ENCODE measurements around the gene PLXNB3.

PLXNB3 gene

DNA sequence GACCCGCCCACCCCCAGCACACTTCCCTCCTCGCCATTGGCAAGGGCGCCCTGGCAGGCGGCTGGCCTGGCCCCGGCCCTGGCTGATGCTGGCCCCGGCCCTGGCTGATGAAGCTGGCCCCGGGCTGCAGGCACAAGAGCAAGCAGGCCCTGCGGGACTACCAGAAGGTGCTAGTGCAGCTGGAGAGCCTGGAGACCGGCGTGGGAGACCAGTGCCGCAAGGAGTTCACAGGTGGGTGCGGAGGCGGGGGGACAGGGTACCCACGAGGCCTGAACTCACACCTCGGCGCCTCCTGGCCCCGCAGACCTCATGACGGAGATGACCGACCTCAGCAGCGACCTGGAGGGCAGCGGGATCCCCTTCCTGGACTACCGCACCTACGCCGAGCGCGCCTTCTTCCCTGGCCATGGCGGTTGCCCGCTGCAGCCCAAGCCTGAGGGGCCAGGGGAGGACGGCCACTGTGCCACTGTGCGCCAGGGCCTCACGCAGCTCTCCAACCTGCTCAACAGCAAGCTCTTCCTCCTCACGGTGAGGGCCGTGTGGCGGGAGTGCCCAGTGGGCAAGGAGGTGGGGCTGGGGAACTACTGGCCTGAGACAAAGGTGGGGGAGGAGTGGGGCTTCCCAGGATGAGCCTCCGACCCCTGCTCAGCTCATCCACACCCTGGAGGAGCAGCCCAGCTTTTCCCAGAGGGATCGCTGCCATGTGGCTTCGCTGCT lies 10.7 kb downstream of the PLXNB3 start:
- no peak for DNase-seq

DNA sequence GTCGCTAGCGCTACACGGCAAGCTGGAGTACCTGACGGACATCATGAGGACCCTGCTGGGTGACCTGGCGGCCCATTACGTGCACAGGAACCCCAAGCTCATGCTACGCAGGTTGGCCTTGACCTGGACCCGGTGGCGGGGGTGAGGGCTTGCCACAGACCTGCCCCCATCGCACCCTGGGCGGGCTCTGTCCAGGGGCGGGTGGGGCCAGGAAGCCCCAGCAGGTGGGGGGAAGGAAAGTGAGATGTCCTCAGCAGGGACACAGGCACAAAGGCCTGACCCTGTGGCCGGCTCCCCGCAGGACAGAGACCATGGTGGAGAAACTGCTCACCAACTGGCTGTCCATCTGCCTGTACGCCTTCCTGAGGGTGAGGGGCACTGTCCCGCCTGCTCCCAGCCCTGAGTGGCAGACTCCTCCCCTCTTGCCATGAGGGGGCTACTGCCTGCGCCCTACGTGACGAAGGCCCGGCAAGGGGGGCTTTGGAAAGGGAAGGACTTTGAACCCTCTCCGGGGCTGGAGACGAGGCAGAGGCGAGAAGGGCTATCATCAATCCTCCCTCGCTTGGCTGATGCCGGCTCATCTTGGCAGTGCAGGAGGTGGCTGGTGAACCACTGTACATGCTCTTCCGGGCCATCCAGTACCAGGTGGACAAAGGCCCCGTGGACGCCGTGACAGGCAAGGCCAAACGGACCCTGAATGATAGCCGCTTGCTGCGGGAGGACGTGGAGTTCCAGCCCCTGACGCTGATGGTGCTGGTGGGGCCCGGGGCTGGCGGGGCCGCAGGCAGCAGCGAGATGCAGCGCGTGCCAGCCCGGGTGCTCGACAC lies 11.5 kb downstream of the PLXNB3 start:
- no peak for DNase-seq

DNA sequence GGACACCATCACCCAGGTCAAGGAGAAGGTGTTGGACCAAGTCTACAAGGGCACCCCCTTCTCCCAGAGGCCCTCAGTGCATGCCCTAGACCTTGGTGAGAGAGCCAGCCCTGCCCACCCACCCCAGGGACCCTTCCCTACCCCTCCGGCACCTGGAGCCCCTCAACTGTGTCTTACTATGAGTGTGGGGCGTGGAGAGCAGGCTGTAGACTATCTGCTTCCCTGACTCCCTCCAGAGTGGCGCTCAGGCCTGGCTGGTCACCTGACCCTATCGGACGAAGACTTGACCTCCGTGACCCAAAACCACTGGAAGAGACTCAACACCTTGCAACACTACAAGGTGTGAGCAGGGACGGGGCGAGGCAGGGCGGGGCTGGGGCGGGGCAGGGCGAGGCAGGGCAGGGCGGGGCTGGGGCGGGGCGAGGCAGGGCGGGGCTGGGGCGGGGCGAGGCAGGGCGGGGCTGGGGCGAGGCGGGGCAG lies 12.1 kb downstream of the PLXNB3 start:
- no peak for DNase-seq

DNA sequence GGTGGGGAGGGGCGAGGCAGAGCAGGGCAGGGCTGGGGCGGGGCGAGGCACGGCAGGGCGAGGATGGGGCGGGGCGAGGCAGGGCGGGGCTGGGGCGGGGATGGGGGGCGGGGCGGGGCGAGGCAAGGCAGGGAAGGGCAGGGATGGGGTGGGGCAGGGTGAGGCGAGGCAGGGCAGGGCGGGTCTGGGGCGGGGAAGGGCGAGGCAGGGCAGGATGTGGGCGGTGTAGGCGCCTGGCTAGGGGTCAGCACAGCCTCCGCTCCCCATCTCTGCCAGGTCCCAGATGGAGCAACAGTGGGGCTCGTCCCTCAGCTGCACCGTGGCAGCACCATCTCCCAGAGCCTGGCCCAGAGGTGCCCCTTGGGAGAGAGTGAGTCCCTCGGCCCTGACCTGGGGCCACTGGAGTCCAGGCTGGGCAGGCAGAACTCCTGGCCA lies 12.6 kb downstream of the PLXNB3 start:
- no peak for DNase-seq

DNA sequence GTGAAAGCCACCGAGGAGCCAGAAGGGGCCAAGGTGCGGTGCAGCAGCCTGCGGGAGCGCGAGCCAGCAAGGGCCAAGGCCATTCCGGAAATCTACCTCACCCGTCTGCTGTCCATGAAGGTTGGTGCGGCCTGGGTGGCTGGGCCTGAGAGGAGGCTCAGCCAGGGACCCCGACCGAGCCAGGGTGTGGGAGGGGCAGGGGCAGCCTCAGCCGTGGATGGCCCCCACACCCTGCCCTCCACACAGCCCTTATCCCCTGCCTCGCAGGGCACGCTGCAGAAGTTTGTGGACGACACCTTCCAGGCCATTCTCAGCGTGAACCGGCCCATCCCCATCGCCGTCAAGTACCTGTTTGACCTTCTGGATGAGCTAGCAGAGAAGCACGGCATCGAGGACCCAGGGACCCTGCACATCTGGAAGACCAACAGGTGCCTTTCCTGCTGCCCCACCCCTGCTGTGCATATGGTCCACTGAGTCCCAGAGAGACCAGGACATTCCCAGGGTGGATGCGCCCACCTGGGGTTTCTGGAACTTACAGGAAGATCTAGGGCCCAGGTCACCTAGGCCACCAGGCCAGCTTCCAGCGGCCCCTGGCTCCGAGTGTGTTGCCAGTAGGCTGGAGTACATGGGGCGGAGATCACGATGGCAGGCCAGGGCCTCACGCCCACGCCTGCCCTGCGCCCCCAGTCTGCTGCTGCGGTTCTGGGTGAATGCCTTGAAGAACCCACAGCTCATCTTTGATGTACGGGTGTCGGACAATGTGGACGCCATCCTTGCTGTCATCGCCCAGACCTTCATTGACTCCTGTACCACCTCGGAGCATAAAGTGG lies 13.4 kb downstream of the PLXNB3 start:
- no peak for DNase-seq

DNA sequence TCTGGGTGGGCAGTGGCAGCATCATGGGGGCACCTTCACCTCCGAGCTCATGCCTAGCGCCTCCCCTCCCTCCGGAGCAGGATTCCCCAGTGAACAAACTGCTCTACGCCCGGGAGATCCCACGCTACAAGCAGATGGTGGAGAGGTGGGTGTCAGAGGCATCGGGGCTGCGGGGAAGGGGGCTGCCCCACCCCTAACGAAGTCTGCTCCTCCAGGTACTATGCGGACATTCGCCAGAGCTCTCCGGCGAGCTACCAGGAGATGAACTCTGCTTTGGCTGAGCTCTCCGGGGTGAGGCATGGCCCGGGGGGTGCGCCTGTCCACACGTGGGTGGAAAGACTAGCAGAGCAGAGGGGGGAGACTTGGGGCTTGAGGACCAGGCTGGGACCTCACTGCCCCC lies 14.1 kb downstream of the PLXNB3 start:
- DNase-seq: no peak

DNA sequence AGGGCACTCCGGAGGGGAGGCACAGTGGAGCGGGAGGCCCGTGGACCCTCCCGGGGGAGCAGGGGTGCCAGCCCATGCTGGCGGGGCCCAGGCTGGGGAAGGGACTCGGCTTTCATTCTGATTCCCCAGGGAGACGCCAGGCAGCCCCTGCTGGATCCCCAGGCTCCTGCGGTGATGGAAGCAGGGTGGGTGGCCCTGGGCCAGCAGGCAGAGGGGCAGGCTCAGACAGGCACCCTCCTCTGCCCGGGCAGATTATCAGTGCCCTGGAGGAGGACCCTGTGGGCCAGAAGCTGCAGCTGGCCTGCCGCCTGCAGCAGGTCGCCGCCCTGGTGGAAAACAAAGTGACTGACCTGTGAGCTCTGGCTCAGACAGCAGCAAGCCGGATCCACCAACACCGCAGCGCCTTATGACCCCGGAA lies 14.6 kb downstream of the PLXNB3 start:
- no peak for DNase-seq

DNA sequence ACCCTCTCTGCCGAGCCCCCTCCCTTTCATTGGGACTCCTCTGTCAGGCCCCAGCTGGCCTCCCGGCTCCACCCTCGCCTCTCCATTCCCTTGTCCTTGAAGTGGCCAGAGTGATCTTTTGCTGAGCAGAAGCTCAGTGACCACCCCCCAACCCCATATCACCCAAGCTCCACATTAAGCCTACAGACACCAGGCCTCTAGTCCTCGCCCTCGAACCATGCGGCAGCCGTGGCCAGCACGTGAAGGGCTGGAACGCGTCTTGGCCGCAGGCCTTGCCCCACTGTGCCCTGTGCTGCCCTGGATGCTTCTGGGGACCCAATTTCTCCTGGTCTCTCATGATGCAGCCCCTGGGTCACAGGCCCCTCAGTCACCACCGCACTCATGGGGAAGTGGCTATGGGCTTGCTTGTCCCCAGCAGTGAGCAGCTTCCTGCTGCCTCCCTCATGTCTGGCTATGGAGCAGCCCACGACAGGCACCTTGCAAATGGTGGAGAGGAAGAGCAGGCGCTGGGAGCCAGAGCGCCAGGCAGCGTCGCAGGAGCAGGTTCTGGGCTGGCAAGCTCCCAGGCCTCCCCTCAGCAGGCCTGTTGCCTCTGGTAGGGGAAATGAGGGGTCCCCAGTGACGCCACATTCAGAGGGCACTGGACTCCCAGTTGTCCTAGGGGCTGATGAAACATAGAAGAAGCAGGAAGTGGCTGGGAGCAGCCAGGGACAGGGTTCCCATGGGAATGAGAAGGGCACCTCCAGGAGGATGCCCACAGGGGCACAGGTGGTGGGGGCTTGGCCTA lies 16.0 kb downstream of the PLXNB3 start:
- DNase-seq: no peak

DNA sequence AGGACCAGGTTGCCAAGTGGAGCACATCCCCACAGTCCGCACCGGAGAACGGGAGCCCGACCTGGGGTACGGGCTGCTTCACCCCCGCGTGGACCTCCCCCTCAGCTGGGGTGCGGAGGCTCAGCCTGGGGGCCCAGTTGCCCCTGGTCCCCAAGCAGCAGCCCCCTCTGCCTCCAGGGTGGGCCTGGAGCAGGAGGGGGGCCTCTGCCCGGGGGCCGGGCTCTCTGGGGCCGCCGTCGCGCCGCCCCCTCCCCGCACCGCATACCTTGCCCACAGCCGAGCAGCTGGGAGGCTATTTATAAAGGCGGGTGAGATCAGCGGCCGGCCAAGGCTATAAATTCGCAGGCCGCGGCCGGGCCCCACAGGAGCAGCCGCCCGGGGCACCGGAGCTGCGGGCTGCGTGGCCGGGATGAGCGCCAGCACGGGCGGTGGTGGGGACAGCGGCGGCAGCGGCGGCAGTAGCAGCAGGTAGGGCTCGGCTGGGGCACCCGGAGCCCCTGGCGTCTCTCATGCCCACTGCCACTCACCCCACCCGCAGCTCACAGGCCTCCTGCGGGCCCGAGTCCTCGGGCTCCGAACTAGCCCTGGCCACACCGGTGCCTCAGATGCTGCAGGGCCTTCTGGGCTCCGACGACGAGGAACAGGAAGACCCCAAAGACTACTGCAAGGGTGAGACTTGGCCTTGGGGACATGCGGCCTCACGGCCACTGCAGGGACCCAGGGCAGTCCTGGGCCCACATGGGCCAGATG lies 16.8 kb downstream of the PLXNB3 start, which contains the start of gene SRPK3:
Gene SRPK3 (plus strand): TSS at position 364 of the 750 bp plus-strand sequence. CDS start 46 bp downstream, at position 410.
- DNase-seq: no peak

DNA sequence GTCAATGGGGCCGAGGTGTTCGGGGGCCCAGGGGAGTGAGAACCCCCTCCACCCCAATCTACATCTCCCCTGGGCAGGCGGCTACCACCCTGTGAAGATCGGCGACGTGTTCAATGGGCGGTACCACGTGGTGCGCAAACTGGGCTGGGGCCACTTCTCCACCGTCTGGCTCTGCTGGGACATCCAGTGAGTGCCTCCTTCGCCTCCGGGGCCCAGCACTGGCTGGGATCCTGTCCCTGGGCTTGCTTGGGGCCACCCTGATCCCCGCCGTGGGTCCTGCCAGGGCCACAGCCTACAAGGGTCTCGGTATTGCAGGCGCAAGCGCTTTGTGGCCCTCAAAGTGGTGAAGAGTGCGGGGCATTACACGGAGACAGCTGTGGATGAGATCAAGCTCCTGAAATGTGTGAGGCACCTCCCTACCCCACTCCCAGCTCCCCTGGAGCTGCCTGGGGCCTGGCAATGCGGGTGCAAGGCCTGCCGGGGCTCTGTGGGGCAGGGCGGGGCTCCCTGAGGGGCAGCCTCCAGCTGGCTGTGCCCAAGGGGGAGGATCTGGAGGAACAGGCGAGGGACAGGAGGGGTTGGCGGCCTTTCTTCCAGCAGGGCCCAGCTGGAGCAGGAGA lies 17.5 kb downstream of the PLXNB3 start:
- no peak for DNase-seq

DNA sequence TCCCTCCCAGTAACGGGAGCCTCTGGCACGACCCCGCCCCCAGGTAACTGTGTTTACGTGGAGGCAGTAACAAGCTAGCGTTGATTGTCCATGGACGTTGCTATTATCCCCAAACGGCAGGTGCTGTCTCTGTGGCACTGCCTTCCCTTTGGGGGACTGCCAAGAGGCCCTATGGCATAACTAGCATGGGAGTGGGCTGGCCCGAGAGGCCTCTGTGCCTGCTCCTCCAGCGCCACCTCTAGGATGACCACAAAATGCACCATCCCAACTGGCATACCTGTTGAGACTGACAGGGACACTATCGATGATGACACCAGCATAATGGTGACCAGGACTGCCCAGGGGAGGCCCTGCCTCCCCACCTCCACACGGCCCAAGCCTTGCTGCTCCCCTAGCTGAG lies 18.3 kb downstream of the PLXNB3 start:
- DNase-seq: no peak

DNA sequence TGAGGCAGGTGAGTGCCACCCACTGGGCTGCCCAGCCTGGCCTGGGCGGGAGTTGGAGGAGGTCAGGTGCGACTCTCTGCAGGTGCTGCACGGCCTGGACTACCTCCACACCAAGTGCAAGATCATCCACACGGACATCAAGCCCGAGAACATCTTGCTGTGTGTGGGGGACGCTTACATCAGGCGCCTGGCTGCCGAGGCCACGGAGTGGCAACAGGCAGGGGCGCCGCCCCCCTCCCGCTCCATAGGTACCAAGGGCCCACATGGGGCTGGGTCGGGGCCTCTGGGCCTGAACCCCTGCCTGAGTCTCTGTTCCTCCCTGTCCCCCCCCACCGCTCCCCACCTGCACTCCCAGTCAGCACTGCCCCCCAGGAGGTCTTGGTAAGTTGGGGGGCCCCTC lies 18.8 kb downstream of the PLXNB3 start:
- no peak for DNase-seq

DNA sequence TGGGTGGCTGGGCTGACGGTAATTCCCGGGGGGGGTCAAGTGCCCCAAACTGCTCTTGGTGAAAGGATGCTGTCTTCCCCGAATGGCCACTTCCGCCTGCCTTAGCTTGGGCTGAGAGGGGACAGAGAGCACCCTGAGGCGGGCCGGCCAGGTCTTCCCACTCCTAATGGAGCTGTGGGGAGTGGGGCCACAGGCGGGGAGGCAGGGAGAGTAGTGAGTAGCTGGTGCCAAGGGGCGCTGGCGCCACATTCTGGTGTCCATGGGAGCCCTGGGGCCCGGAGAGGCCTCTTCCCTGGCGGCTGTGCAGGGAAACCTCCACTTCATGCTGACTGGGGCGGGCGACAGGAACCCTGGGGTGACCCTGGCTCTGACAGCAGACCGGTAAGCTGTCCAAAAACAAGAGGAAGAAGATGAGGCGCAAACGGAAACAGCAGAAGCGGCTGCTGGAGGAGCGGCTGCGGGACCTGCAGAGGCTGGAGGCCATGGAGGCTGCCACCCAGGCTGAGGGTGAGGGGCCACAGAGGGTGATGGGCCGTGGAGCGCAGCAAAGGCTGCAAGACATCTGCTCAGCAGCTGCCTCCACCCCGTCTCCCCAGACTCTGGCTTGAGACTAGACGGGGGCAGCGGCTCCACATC lies 19.4 kb downstream of the PLXNB3 start:
- no peak for DNase-seq

DNA sequence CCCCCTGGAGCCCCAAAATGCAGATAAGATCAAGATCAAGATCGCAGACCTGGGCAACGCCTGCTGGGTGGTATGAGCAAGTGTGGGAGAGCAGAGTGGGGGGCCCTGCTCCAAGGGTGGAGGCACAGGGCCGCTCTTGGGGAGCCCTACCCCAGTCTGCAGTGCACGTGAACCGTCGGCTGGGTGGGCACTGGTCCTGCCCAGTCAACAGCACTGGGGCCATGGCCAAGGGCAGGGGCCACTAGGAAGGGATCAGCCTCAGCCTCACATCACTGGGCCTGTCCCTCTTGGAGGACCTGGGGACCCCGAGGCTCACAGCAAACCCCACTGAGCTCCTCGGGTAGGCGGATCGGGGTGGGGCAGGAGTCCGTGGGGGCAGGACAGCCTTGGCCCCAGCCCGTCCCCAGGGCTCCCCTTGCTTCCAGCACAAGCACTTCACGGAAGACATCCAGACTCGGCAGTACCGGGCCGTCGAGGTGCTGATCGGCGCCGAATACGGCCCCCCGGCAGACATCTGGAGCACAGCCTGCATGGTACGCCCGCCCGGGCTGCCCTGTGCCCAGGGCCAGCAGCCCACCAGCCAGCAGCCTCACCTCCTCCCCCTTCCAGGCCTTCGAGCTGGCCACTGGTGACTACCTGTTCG lies 20.4 kb downstream of the PLXNB3 start:
- DNase-seq: no peak

DNA sequence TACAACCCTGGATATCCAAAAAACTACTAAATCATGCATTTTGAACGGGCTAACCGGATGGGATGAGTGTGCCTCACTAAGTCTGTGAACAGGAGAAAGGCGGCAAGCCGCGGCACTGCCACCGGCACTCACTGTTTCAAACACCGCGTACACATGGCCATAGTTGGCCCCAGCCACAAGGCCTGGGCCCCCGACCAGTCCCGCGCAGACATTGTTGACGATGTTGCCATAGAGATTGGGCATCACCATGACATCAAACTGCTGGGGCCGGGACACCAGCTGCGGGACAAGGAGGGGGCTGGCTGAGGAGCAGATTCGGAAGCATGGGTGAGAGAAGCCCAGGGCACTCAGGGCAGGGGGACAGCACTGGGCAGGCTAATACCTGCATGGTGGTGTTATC lies 22.6 kb downstream of the PLXNB3 start:
- DNase-seq: no peak

DNA sequence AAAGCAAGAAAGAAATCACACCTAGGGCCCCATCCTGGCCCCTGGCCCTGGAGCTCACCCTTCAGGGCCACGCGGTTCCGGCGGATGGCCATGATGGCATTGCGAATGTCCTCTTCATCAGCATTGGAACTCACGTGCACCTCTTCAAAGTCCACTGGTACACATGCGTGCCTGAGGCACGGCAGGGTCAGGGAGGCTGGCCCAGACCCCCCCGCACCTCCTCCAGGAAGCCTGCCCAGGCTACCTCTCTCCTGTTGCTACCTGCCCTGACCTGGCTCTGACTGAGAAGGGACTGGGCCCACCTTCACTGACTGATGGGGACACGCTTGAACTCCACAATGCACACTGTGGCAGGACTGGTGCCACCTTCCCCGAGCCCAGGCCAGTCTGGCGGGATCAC lies 25.6 kb downstream of the PLXNB3 start:
- no peak for DNase-seq

DNA sequence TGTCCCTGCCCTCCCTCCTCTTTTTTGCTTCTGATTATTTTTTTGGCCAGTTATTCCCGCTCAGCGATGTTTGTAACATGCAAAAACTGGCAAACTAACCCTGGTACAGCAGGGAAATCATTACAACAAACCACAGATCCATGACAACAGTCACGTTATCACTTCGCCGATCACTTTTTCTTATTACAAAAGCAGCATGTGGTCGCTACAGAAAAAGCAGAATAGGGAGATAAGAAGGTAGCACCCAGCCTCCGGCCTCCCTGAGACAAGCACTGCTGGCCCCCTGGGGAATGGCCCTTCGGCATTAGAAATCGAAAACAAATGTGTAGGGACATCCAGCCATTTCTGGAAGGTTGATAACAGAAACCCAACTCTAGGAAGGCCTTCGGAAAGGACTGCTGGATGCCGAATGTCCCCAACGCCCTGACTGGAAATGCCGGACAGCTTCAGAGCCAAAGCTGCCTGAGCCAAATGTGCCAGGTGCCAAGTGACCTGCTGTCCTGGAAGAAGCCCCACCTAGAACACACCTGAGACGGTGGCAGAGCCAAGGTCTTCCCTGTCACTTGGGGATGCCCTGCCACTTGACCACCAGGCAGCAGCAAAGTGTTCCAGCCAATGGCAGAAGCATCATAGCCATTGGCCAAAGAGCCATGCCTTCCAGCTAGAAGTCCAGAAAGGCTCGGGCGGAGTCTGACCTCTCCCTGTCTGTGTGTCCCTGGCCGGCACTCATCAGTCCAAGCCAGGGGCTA lies 27.2 kb downstream of the PLXNB3 start:
- DNase-seq: no peak

DNA sequence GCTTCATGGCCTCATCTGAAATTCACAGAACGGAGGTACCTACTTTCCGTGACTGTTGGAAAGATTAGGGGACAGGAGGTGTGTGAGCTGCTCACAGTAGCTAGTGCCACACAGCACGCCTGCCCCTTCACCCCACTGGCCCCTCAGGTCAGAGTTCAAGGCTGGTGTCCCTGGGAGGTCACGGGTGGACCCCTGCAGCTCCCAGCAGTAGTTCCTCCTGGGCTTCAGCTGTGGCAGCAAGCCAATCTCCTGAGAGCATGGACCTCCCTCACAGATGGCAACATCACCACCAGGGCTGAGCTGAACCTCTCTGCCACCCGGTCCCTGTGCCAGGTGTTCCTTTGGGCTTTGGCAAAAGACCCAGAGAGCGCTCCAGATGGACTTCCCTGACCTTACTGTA lies 28.3 kb downstream of the PLXNB3 start:
- no peak for DNase-seq

DNA sequence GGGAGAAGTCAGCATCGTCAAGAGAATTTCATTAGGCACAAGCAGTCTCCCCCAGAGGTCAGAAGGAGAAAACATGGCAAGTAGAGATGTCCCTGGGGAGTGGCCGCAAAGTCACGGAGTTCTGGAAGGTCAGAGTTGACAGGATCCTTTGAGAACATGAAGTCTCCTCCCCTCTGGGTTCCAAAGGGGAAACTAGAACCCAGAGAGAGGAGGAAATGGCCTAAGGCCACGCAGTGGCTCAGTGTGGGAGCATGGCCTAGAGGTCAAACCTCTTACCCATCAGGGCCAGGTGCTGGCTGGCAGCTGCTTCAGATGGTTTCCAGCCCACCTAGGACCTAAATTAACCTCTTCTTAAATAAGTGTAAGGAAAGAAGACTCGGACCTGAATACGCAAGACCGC lies 29.2 kb downstream of the PLXNB3 start:
- no peak for DNase-seq

All from stimulated activated CD4-positive, alpha-beta T cell treated with anti-CD3 and anti-CD28 coated beads, Interleukin-4, amount 100 ng/mL, for 4 hours (primary cell).